ENCODE data around the gene ADGRA3. TPM values are rescaled to one million over a fixed set of nuclear protein-coding genes. Genes with fewer than 3 reads are reported as not detected.

The ADGRA3 gene
- total RNA-seq, 1 experiment from 2014 or later: 29.0 TPM

- CTCF ChIA-PET: no interaction called here
- H3K79me2 ChIP-seq (ENCODE audit: low read length): peaks cover 90% of the 10 kb centered on the region
- H4K20me1 ChIP-seq (ENCODE audit: low read length): peaks cover 3% of the 10 kb centered on the region; the same call in 1 of the 2 replicates
- no peaks in the 10 kb centered on the region for H3K36me3 ChIP-seq (ENCODE audit: low read depth, low read length)
- TF ChIP-seq CTCF (conservative IDR thresholded peaks at IDR 0.05; ENCODE audit: low read depth, low read length) (no peak), EZH2phosphoT487 (IDR thresholded peaks at IDR 0.05; ENCODE audit: borderline replicate concordance, low read length) (no peak), EZH2 (IDR thresholded peaks at IDR 0.05; ENCODE audit: low read length, unreplicated experiment) (no peak)
- no peak overlapping the region for H3K4me3 ChIP-seq (ENCODE audit: low read length)
- no peak overlapping the region for H3K9ac ChIP-seq (ENCODE audit: low read length)
- ATAC-seq (no peak), DNase-seq (no peak)
- no peak overlapping the region for H3K27ac ChIP-seq (ENCODE audit: low read length)
- no peaks in the 10 kb centered on the region for H3K9me3 ChIP-seq (ENCODE audit: low read length)
- no peaks in the 10 kb centered on the region for H3K4me1 ChIP-seq (ENCODE audit: insufficient read depth, low read length)
- intact Hi-C loops (cut with micrococcal nuclease): no loop called here
- H2AFZ ChIP-seq (ENCODE audit: low read length): no peak overlapping the region
- no TSS peak for BruUV-seq (replicated peaks)
- POLR2A ChIA-PET (ENCODE audit: unreplicated experiment): no interaction called here
- no peaks in the 10 kb centered on the region for H3K27me3 ChIP-seq (ENCODE audit: low read length)
- H3K4me2 ChIP-seq (ENCODE audit: low read length): no peak overlapping the region
- H3F3A ChIP-seq (ENCODE audit: low read length, unreplicated experiment): no peaks in the 10 kb centered on the region
- no peaks in the 10 kb centered on the region for H3K9me2 ChIP-seq (replicated peaks; ENCODE audit: low read length)
These were observed 23.9 kb downstream of the ADGRA3 start for GRCh38 chr4:22491939-22492338.

- H3K4me1 ChIP-seq (ENCODE audit: insufficient read depth, low read length): no peaks in the 10 kb centered on the region
- H3K36me3 ChIP-seq (ENCODE audit: low read depth, low read length): no peaks in the 10 kb centered on the region
- intact Hi-C loops (cut with micrococcal nuclease): no loop called here
- no peaks in the 10 kb centered on the region for H3F3A ChIP-seq (ENCODE audit: low read length, unreplicated experiment)
- no peaks in the 10 kb centered on the region for H3K9me3 ChIP-seq (ENCODE audit: low read length)
- no peak overlapping the region for H3K27ac ChIP-seq (ENCODE audit: low read length)
- no peak overlapping the region for H2AFZ ChIP-seq (ENCODE audit: low read length)
- no TSS peak for BruUV-seq (replicated peaks)
- peaks cover 90% of the 10 kb centered on the region for H3K79me2 ChIP-seq (ENCODE audit: low read length)
- CTCF ChIA-PET: interaction anchor here (0.7 kb wide), 1 partner anchor 117 kb away, joined by 3 read pairs; no protein-coding TSS in a partner anchor
- peak; percentile 71 for ATAC-seq
- POLR2A ChIA-PET (ENCODE audit: unreplicated experiment): no interaction called here
- no peak overlapping the region for H3K9ac ChIP-seq (ENCODE audit: low read length)
- no peak overlapping the region for H3K4me3 ChIP-seq (ENCODE audit: low read length)
- no peaks in the 10 kb centered on the region; the same call in 1 of the 2 replicates for H4K20me1 ChIP-seq (ENCODE audit: low read length)
- H3K27me3 ChIP-seq (ENCODE audit: low read length): no peaks in the 10 kb centered on the region
- TF ChIP-seq EZH2 (IDR thresholded peaks at IDR 0.05; ENCODE audit: low read length, unreplicated experiment) (no peak), EZH2phosphoT487 (IDR thresholded peaks at IDR 0.05; ENCODE audit: borderline replicate concordance, low read length) (no peak), CTCF (conservative IDR thresholded peaks at IDR 0.05; ENCODE audit: low read depth, low read length) (no peak)
- H3K4me2 ChIP-seq (ENCODE audit: low read length): no peak overlapping the region
- DNase-seq: no peak
- no peaks in the 10 kb centered on the region for H3K9me2 ChIP-seq (replicated peaks; ENCODE audit: low read length)
These were observed 25.0 kb downstream of the ADGRA3 start for GRCh38 chr4:22490718-22491315.

GRCh38 chr4:22488106-22488505 lies 27.8 kb downstream of the ADGRA3 start:
- Histone ChIP-seq H3F3A (ENCODE audit: low read length, unreplicated experiment) (no peaks in the 10 kb centered on the region), H3K9me3 (ENCODE audit: low read length) (no peaks in the 10 kb centered on the region), H3K9ac (ENCODE audit: low read length) (no peak overlapping the region), H3K79me2 (ENCODE audit: low read length) (peaks cover 78% of the 10 kb centered on the region), H2AFZ (ENCODE audit: low read length) (no peak overlapping the region), H3K27ac (ENCODE audit: low read length) (no peak overlapping the region), H3K36me3 (ENCODE audit: low read depth, low read length) (no peaks in the 10 kb centered on the region), H3K9me2 (replicated peaks; ENCODE audit: low read length) (no peaks in the 10 kb centered on the region), H3K4me2 (ENCODE audit: low read length) (no peak overlapping the region), H3K4me1 (ENCODE audit: insufficient read depth, low read length) (0 out of 2 replicates have a peak, but pooled peaks cover 9% of the 10 kb centered on the region), H3K27me3 (ENCODE audit: low read length) (no peaks in the 10 kb centered on the region), H4K20me1 (ENCODE audit: low read length) (peaks cover 4% of the 10 kb centered on the region; the same call in 1 of the 2 replicates), H3K4me3 (ENCODE audit: low read length) (no peak overlapping the region)
- no peak for ATAC-seq
- no peak for DNase-seq
- POLR2A ChIA-PET (ENCODE audit: unreplicated experiment): no interaction called here
- no TSS peak for BruUV-seq (replicated peaks)
- TF ChIP-seq EZH2phosphoT487 (IDR thresholded peaks at IDR 0.05; ENCODE audit: borderline replicate concordance, low read length) (no peak), EZH2 (IDR thresholded peaks at IDR 0.05; ENCODE audit: low read length, unreplicated experiment) (no peak), CTCF (conservative IDR thresholded peaks at IDR 0.05; ENCODE audit: low read depth, low read length) (no peak)
- intact Hi-C loops (cut with micrococcal nuclease): no loop called here
- CTCF ChIA-PET: no interaction called here
